HG03442 (cell line): ENCODE results near the gene NID1.
"Not testable (repeated sequence)": the region's sequence is repeated elsewhere in the genome, so short reads cannot be mapped to it uniquely, and the experiment has no call there.

Experiments used
- ATAC-seq: cut with Tn5 transposase; IDR thresholded peaks from one replicate; pipeline ENCODE4 v1.9.1; 2021; ENCODE audit warnings: mild to moderate bottlenecking, moderate library complexity; ENCODE audit not compliant: unreplicated experiment

NID1 gene

DNA sequence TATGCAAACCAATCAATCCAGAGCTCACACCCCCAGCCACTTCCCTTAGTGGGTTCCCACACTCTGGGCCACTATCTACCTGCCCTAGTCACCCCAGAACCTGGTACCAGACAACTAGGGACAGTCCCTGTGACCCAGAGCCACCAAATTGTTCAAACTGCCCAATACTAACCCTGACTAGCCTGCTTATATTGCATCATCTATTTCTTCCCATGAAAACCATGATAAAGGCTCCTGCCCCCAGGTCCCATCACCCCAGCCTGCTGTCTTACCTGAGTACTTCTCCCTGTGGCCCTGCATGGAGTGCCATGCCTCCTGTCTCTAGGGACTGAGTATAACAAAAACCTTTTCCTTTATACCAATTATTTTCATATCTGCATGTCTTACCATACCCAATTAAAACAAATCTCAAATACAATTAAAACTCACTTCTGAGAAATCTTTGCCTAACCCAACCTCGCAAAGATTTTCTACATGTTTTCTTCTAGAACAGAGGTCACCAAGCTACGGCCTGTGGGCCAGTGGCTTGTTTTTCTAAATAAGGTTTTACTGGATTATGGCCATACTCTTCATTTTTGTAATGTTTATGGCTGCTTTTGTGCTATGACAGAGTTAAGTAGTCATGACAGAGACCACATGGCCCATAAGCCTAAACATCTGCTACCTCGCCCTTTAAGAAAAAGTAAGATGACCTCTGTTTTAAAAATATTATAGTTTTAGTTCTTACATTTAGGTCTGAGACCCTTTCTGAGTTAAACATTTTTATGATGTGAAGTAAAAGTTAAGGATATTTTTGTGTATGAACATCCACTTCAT is 31.0 kb upstream of the NID1 start:
- ATAC-seq = no peak

DNA sequence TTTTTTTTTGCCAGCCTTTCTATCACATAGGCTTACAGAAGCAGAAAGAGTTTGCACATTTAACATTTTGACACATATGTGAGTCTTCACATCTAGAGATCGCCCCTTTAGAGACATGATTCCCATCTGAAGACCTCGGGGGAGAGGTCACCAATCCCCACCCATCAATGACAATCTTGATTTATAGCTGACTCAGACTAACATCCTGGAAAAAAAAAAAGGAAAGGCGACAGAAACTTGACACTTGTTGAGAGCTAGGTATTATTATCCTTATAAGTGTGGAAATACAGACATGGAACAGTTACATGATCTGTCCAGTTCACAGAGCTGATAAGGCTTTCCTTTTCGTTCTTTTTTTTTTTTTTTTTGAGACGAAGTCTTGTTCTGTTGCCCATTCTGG is 28.0 kb upstream of the NID1 start:
- no peak for ATAC-seq

DNA sequence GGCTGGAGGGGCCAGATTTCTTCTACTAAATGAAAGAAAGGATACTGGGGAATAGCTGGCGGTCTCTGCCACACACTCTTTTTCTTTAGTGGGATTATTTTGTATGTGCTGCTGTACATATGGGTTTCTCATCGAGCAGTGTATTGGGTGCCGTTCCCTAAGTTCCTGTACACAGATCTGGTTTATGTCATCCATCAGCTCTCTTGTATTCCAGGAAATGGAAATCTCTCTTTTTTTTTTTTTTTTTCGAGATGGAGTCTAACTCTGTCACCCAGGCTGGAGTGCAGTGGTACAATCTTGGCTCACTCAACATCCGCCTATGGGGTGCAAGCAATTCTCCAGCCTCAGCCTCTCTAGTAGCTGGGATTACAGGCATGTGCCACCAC is 27.0 kb upstream of the NID1 start:
- ATAC-seq = no peak

DNA sequence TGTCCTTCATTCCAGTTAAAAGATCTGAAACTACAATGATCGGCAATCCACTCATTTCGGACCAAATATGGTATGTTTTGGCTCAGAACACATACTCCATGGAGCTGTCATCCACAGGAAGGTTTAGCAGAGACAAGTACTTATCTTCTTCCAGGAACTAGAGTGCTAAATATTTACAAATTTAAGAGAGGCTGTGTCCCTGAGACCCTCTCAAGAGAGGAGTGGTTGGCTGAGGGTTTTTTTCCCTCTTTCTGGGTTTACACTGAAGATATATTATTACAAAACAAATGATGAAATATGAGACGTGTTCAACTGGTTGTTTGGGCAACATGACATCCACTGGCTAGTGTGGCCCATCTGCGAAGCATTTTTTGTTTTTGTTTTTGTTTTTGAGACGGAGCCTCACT is 25.9 kb upstream of the NID1 start:
- ATAC-seq = no peak

GRCh38 chr1:236089046-236089773 is 24.3 kb upstream of the NID1 start:
- peak; percentile 61 for ATAC-seq

- no peak for ATAC-seq
Observed at GRCh38 chr1:236086537-236086936, 21.6 kb upstream of the NID1 start.

GRCh38 chr1:236085545-236086159 is 20.8 kb upstream of the NID1 start:
- no peak for ATAC-seq

DNA sequence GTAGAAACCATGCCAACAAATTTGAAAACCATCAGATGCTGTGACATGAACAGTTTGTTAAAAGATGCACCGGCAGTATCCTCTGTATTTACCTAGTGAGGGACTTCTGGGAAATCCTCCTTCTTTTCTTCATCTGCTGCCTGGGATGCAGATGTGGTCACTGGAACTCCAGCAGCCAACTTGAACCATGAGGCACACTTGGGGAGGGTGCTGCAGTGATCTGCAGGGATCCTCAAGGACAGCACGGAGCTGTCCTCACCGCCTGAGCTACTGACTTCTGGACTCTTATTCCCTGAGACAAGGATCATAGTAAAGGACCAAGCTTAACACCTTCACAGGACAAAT is 19.5 kb upstream of the NID1 start:
- ATAC-seq = no peak

DNA sequence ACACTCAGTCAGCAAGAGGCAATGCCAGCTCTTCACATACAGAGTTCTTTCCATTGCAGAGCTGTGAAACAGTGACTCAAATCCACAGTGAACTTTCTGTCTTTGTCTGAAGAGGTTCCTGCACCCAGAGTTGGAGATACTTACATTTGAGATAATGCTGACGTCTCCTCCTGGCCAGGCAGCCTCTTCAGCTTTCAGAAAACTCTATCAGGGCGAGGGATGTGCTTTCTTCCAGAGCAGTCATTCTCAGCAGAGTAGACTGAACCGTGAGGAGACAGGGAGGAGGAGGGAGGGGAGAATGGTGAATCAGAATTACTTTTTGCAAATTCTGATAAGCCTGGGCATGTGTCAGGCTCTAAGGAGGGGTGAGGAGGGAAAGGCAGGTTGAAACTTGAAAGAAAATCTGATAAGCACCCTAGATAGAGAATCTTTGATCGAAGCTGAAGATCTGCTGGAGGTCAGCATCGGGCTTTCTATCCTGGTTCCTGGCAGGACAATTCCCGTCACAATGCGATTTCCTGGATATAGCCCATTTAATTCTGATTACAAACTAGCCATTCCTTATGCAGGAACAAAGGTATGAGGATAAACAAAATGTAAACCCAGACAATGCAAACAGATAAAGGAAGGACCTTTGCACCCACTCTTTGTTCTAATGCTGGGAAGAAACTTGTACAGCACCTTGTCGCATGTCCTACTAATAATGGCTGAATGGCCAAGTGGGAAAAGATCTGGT is 18.9 kb upstream of the NID1 start:
- no peak for ATAC-seq

- ATAC-seq = no peak
Observed at GRCh38 chr1:236082526-236082925, 17.6 kb upstream of the NID1 start.

- no peak for ATAC-seq
Observed at GRCh38 chr1:236081546-236082227, 16.8 kb upstream of the NID1 start.

DNA sequence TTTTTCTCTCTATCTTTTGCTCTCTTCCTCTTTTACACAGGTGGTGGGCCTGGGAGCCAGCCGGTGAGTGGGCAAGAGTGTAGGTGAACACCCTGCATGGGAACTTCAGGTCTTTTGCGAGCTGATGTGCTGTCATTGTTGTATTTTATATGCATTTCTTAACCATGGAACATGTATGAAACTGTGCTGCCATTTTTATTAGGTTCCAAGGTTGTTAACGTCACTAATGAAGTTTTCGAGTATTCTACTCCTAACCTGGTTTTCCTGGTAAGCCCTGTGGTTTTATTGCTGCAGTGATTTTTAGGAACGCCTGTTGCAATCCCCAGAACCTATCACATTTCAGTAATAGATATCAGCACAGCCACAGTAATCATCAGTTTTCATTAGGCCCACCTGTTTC is 14.8 kb upstream of the NID1 start:
- no peak for ATAC-seq

DNA sequence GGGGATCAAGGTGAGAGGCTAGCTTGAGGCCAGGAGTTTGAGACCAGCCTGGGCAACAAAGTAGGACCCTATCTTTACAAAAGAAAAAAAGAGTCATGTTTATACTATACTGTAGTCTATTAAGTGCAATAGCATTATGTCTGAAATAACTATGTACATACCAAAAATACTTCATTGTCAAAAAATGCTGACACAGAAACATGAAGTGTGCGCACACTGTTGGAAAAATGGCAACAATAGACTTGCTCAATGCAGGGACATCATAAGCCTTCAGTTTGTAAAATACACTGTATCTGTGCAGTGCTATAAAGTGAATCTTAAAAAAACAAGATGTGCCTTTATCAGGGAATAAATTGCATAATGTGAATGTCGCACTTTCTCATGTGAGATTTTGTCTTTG is 14.1 kb upstream of the NID1 start:
- no peak for ATAC-seq

- ATAC-seq = not testable (repeated sequence)
Observed at GRCh38 chr1:236078077-236078476, 13.2 kb upstream of the NID1 start.

GRCh38 chr1:236075848-236076247 is 11.0 kb upstream of the NID1 start:
- ATAC-seq = no peak

- no peak for ATAC-seq
Observed at GRCh38 chr1:236073307-236073897, 8.5 kb upstream of the NID1 start.

DNA sequence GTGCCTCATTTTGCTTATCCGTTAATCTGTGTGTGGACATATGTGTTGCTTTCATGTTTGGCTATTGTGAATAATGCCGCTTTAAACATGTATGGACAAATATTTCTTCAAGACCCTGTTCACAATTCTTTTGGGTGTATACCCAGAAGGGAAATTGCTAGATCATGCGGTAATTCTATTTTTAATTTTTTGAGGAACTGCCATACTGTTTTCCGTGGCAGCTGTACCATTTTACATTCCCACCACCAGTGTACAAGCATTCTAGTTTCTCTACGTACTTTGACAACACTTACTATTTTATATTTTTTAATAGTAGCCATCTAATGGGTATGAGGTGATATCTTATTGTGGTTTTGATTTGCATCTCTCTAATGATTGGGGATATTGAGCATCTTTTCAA is 7.1 kb upstream of the NID1 start:
- ATAC-seq = no peak

GRCh38 chr1:236070753-236071152 is 5.9 kb upstream of the NID1 start:
- ATAC-seq = no peak

DNA sequence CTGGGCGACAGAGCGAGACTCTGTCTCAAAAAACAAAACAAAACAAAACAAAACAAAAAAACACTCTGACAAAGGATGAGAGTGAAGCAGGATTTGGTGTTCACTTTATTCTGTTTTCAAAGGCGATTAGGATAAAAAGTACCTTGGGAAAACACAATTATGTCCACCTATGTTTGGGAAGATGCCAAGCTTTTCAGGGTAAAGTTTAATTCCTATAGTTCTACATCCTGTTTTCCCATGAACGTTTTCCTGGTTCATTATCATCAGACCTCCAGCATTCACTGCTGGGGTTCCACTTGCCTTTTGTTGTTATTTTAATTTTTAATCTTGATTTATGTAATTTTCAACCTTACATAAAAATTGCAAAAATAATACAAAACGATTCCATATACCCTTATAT is 4.9 kb upstream of the NID1 start:
- no peak for ATAC-seq

GRCh38 chr1:236067854-236068454 is 3.1 kb upstream of the NID1 start:
- no peak for ATAC-seq
